C4-2B (cell line): Measurements from ENCODE around the gene GALNT2.

Source experiments
- CTCF ChIP-seq: fragments of 450-650 bp; conservative IDR thresholded peaks from 2 replicates; pipeline ENCODE4 v1.5.1; 2017; ENCODE audit warnings: mild to moderate bottlenecking
- ZFX ChIP-seq: fragments of 450-650 bp; IDR thresholded peaks from 2 replicates; pipeline ENCODE4 v1.6.1; 2017

- TF ChIP-seq CTCF, result no peak
- no peak for TF ChIP-seq ZFX
Measured at GRCh38 chr1:230076121-230076520, 9.1 kb downstream of the GALNT2 start.
